ENCODE measurements around the gene FMN1.

FMN1 gene

DNA sequence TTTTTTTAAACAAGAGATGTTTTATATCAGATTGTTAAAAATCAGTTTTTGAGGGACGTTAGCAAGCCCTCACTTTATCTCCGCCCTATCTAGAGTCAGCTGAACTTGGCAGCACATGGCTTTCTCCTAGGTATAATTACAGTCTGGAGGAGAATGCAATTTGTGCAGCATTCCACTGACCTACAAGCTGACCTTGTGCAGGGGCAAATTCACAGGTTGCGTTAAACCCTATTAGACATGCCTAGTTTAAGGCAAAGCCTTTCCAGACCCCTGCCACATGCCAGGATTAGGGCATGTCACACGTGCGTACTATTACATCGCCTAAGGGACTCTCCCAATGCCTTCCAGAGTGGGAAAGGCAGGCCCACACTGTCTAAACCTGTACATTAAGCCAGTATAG lies 252.7 kb downstream of the FMN1 start:
- TF ChIP-seq TARDBP (IDR thresholded peaks at IDR 0.05) (no peak), ELF4 (IDR thresholded peaks at IDR 0.05) (no peak), LEF1 (IDR thresholded peaks at IDR 0.05; ENCODE audit: borderline replicate concordance) (no peak), CTBP1 (IDR thresholded peaks at IDR 0.05; ENCODE audit: borderline replicate concordance) (no peak), SUZ12 (IDR thresholded peaks at IDR 0.05) (no peak), FOXA1 (IDR thresholded peaks at IDR 0.05) (no peak), L3MBTL2 (conservative IDR thresholded peaks at IDR 0.05) (no peak), HDGF (IDR thresholded peaks at IDR 0.05; ENCODE audit: borderline replicate concordance) (no peak), SP1 (IDR thresholded peaks at IDR 0.05) (no peak), NFRKB (IDR thresholded peaks at IDR 0.05) (no peak), FOXK2 (IDR thresholded peaks at IDR 0.05) (no peak), ARNT (IDR thresholded peaks at IDR 0.05) (no peak)
- TF ChIP-seq, protein P1, sequence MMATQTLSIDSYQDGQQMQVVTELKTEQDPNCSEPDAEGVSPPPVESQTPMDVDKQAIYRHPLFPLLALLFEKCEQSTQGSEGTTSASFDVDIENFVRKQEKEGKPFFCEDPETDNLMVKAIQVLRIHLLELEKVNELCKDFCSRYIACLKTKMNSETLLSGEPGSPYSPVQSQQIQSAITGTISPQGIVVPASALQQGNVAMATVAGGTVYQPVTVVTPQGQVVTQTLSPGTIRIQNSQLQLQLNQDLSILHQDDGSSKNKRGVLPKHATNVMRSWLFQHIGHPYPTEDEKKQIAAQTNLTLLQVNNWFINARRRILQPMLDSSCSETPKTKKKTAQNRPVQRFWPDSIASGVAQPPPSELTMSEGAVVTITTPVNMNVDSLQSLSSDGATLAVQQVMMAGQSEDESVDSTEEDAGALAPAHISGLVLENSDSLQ (IDR thresholded peaks at IDR 0.05), result no peak
- DNase-seq (ENCODE audit: extremely low spot score), result no peak
- ChIA-PET POLR2A (no interaction called here), CTCF (no interaction called here)

DNA sequence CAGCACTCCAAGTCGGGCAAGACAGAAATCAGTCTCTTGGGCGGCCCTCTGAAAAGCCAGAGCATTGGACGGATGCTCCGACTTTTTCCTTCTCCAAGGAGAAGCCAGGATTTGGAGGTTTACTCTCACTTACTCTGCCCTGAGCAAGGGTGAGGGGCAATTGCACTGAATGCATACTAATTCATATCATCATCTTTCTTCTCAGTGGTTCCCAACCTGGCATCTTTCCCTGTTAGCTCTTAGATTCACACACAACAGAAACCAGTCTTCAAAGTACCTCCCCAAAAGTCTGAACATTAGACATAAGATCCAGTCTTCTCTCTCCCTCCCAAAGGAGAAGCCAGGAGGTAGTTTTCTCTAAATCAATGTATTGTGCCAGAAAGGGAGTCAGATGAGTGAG lies 257.5 kb downstream of the FMN1 start:
- POLR2A ChIA-PET, result no interaction called here
- TF ChIP-seq LEF1 (IDR thresholded peaks at IDR 0.05; ENCODE audit: borderline replicate concordance) (no peak), L3MBTL2 (conservative IDR thresholded peaks at IDR 0.05) (no peak), NFRKB (IDR thresholded peaks at IDR 0.05) (no peak), FOXM1 (IDR thresholded peaks at IDR 0.05; ENCODE audit: borderline replicate concordance) (no peak), ZNF384 (IDR thresholded peaks at IDR 0.05) (no peak), TARDBP (IDR thresholded peaks at IDR 0.05) (no peak), SP1 (IDR thresholded peaks at IDR 0.05) (no peak), FOXA1 (IDR thresholded peaks at IDR 0.05) (no peak), BHLHE40 (IDR thresholded peaks at IDR 0.05; ENCODE audit: borderline replicate concordance) (no peak), FOXK2 (IDR thresholded peaks at IDR 0.05) (no peak), HDGF (IDR thresholded peaks at IDR 0.05; ENCODE audit: borderline replicate concordance) (no peak), CTBP1 (IDR thresholded peaks at IDR 0.05; ENCODE audit: borderline replicate concordance) (no peak), SUZ12 (IDR thresholded peaks at IDR 0.05) (no peak), ARNT (IDR thresholded peaks at IDR 0.05) (no peak)
- DNase-seq (ENCODE audit: extremely low spot score), result no peak

DNA sequence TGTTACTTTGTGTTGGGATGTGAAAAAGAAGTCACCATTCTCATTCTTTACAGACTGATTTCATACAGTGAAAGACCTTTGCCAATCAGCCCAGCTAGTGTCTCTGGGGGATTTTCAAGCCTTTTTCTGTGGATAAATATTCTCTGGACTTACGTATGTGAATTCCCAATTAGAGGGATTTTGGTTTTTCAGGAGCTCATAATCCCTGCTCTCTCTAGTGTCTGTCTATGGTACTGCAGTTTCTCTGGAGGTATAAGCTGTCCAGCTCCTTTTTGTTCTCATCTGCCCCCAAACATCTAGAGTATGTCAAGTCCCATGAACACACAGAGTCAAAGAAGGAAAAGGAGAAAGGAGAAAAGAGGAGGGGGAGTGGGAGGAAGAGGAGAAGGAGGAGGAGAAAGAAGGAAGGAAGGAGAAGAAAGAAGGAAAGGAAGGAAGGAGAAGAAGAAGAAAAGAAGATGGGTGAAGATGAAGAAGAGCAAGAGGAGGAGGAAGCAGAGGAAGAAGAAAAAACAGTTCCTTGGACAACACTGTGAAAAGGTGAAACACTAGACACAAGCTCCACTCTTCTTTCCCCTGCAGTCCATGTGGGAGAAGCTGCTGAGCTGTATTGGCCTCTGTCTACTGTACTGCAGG lies 258.1 kb downstream of the FMN1 start:
- POLR2A ChIA-PET, result no interaction called here
- TF ChIP-seq L3MBTL2 (conservative IDR thresholded peaks at IDR 0.05) (no peak), ZNF384 (IDR thresholded peaks at IDR 0.05) (no peak), SP1 (IDR thresholded peaks at IDR 0.05) (no peak), ARNT (IDR thresholded peaks at IDR 0.05) (no peak), SUZ12 (IDR thresholded peaks at IDR 0.05) (no peak), FOXM1 (IDR thresholded peaks at IDR 0.05; ENCODE audit: borderline replicate concordance) (no peak), ELF4 (IDR thresholded peaks at IDR 0.05) (no peak)
- CTCF ChIA-PET, result interaction anchor here (0.6 to 1.5 kb wide), 10 partner anchors 9 to 271 kb away, joined by 3 to 7 read pairs (median 4); no protein-coding TSS in a partner anchor
- DNase-seq (ENCODE audit: extremely low spot score), result peak; percentile 26

More for the DNA sequence above, 257.5 kb downstream of the FMN1 start:
- CTCF ChIA-PET, result interaction anchor here (0.6 to 1.5 kb wide), 8 partner anchors 10 to 271 kb away, joined by 3 to 7 read pairs (median 3); no protein-coding TSS in a partner anchor

DNA sequence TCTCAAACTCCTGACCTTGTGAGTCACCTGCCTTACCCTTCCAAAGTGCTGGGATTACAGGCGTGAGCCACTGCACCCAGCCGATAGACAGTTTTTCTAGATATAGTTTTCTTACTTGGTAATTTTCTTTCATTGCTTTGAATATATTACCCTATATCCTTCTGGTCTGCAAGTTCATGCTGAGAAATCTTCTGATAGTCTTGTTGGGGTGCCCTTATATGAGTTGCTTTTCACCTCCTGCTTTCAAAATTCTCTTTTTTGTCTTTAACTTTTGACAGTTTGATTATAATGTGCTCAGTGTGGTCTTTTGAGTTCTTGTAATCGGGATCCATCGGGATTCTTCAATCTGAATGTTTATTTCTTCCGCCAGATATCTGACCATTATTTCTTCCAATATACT lies 259.4 kb downstream of the FMN1 start:
- no peak for DNase-seq (ENCODE audit: extremely low spot score)
- CTCF ChIA-PET, result no interaction called here

DNA sequence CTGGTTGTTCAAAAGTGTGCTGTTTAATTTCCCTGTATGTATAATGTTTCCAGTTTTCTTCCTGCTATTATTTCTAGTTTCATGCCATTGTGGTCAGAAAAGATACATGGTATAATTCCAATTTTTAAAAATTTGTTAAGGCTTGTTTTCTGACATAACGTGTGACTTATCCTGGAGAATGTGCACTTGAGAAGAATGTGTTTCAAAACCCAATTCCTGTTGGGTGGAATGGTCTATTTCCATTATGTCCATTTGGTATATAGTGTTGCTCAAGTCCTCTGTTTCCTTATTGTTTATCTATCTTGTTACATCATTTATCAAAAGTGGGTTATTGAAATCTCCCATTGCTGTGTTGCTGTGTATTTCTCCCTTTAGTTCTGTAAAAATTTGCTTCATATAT lies 261.3 kb downstream of the FMN1 start:
- TF ChIP-seq LEF1 (IDR thresholded peaks at IDR 0.05; ENCODE audit: borderline replicate concordance) (no peak), NFRKB (IDR thresholded peaks at IDR 0.05) (no peak), BHLHE40 (IDR thresholded peaks at IDR 0.05; ENCODE audit: borderline replicate concordance) (no peak), FOXA1 (IDR thresholded peaks at IDR 0.05) (no peak), SP1 (IDR thresholded peaks at IDR 0.05) (no peak), CTBP1 (IDR thresholded peaks at IDR 0.05; ENCODE audit: borderline replicate concordance) (no peak), TARDBP (IDR thresholded peaks at IDR 0.05) (no peak), HDGF (IDR thresholded peaks at IDR 0.05; ENCODE audit: borderline replicate concordance) (no peak), SUZ12 (IDR thresholded peaks at IDR 0.05) (no peak), FOXM1 (IDR thresholded peaks at IDR 0.05; ENCODE audit: borderline replicate concordance) (no peak), ARNT (IDR thresholded peaks at IDR 0.05) (no peak), ZNF384 (IDR thresholded peaks at IDR 0.05) (no peak), L3MBTL2 (conservative IDR thresholded peaks at IDR 0.05) (no peak)
- TF ChIP-seq, protein P1 (IDR thresholded peaks at IDR 0.05), result no peak
- POLR2A ChIA-PET, result no interaction called here
- no peak for DNase-seq (ENCODE audit: extremely low spot score)
- CTCF ChIA-PET, result no interaction called here

More for the DNA sequence above, 259.4 kb downstream of the FMN1 start:
- TF ChIP-seq FOXM1 (IDR thresholded peaks at IDR 0.05; ENCODE audit: borderline replicate concordance) (no peak), CTBP1 (IDR thresholded peaks at IDR 0.05; ENCODE audit: borderline replicate concordance) (no peak), NFRKB (IDR thresholded peaks at IDR 0.05) (no peak), SP1 (IDR thresholded peaks at IDR 0.05) (no peak), HDGF (IDR thresholded peaks at IDR 0.05; ENCODE audit: borderline replicate concordance) (no peak), SUZ12 (IDR thresholded peaks at IDR 0.05) (no peak), ZNF384 (IDR thresholded peaks at IDR 0.05) (no peak), TARDBP (IDR thresholded peaks at IDR 0.05) (no peak), FOXK2 (IDR thresholded peaks at IDR 0.05) (no peak), BHLHE40 (IDR thresholded peaks at IDR 0.05; ENCODE audit: borderline replicate concordance) (no peak), LEF1 (IDR thresholded peaks at IDR 0.05; ENCODE audit: borderline replicate concordance) (no peak), ARNT (IDR thresholded peaks at IDR 0.05) (no peak), ELF4 (IDR thresholded peaks at IDR 0.05) (no peak), L3MBTL2 (conservative IDR thresholded peaks at IDR 0.05) (no peak), FOXA1 (IDR thresholded peaks at IDR 0.05) (no peak)
- TF ChIP-seq, protein P1 (IDR thresholded peaks at IDR 0.05), result no peak
- POLR2A ChIA-PET, result no interaction called here

Data from HEK293T (cell line).